Endothelial cell of umbilical vein (primary cell): ENCODE data around the gene NRBF2.

ENCODE experiments used
- EZH2 ChIP-seq: IDR thresholded peaks from 2 replicates; pipeline ENCODE4 v1.6.1; 2012; ENCODE audit warnings: borderline replicate concordance, low read depth, mild to moderate bottlenecking, moderate library complexity, low read length, inconsistent platforms; ENCODE audit not compliant: severe bottlenecking
- JUN ChIP-seq: IDR thresholded peaks from 2 replicates; pipeline ENCODE4 v1.6.1; 2011; ENCODE audit warnings: borderline replicate concordance, low read depth; ENCODE audit not compliant: insufficient read length, insufficient read depth
- MYC ChIP-seq: IDR thresholded peaks from one replicate; pipeline ENCODE4 v1.6.1; 2011; ENCODE audit warnings: mild to moderate bottlenecking, low read depth, low read length
- POLR2A ChIP-seq: IDR thresholded peaks from 2 replicates; pipeline ENCODE4 v1.6.1; 2012; ENCODE audit warnings: low read depth, mild to moderate bottlenecking, control low read depth, low read length
- POLR2AphosphoS5 ChIP-seq: IDR thresholded peaks from 2 replicates; pipeline ENCODE4 v1.6.1; 2012; ENCODE audit warnings: low read depth, mild to moderate bottlenecking, control low read depth, low read length, moderate library complexity; ENCODE audit not compliant: insufficient read depth
- TF ChIP-seq, protein P1 (sequence below), 2 donors: IDR thresholded peaks; 1 replicate in 1 of 2; 2 replicates in 1 of 2; pipeline ENCODE4 v1.5.1; 2011; ENCODE audit warnings: low read length in 2 of 2, mild to moderate bottlenecking in 2 of 2, moderate library complexity in 2 of 2, control low read depth in 1 of 2, inconsistent platforms in 1 of 2, low read depth in 1 of 2; ENCODE audit not compliant: insufficient read depth in 1 of 2; ENCODE audit errors: extremely low read depth in 1 of 2

DNA sequence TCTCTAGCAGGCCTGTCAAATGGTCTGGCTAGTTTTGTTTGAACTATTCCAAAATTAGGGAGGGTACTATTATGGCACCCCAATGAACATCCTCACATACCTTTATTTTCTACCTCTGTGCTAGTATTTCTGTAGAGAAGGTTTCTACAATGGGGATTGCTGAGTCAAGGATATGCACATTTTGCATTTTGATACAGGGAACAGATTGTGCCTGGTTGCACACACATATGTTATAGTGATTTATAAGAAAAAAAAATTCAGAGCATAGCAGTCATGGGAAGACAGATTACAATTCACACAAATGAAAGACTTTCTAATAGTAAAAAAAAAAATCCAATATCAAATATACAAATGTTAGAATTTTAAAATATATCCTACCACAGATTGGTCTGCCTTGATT, 14.1 kb upstream of the NRBF2 start:
- TF ChIP-seq, protein P1, sequence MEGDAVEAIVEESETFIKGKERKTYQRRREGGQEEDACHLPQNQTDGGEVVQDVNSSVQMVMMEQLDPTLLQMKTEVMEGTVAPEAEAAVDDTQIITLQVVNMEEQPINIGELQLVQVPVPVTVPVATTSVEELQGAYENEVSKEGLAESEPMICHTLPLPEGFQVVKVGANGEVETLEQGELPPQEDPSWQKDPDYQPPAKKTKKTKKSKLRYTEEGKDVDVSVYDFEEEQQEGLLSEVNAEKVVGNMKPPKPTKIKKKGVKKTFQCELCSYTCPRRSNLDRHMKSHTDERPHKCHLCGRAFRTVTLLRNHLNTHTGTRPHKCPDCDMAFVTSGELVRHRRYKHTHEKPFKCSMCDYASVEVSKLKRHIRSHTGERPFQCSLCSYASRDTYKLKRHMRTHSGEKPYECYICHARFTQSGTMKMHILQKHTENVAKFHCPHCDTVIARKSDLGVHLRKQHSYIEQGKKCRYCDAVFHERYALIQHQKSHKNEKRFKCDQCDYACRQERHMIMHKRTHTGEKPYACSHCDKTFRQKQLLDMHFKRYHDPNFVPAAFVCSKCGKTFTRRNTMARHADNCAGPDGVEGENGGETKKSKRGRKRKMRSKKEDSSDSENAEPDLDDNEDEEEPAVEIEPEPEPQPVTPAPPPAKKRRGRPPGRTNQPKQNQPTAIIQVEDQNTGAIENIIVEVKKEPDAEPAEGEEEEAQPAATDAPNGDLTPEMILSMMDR (IDR thresholded peaks at IDR 0.05; ENCODE audit: extremely low read depth in 1 of 2, insufficient read depth in 1 of 2, low read depth in 1 of 2, low read length in 2 of 2): no peak
- TF ChIP-seq POLR2AphosphoS5: no peak
- TF ChIP-seq MYC: no peak
- no peak for TF ChIP-seq POLR2A
- no peak for TF ChIP-seq EZH2
- TF ChIP-seq JUN: no peak
